ENCODE measurements around the gene WWOX. TPM values are rescaled to one million over a fixed set of nuclear protein-coding genes. Genes with fewer than 3 reads are reported as not detected.

WWOX gene
- total and polyA plus RNA-seq, 4 donors, result 5.4 to 61.5 (median 18.4) TPM

- H3K27ac ChIP-seq (ENCODE audit: low read depth in 1 of 2, low read length in 1 of 2), result no peak overlapping the region
- ATAC-seq (ENCODE audit: insufficient read depth, low FRiP score), result no peak
- peaks cover 0 to 53% (median 13%) of the 10 kb centered on the region in 5 donors for H3K4me1 ChIP-seq (ENCODE audit: control insufficient read depth in 5 of 5, insufficient read depth in 5 of 5, low read length in 5 of 5)
- no peak for TF ChIP-seq CTCF (IDR thresholded peaks at IDR 0.05; ENCODE audit: control extremely low read depth, extremely low read depth)
- no peaks in the 10 kb centered on the region for H3K27me3 ChIP-seq (ENCODE audit: control insufficient read depth in 3 of 3, insufficient read depth in 3 of 3, low read length in 2 of 3)
- H3K36me3 ChIP-seq (ENCODE audit: control insufficient read depth in 4 of 4, insufficient read depth in 4 of 4, low read length in 4 of 4), result no peaks in the 10 kb centered on the region
- no peak overlapping the region for H3K9ac ChIP-seq (ENCODE audit: insufficient read depth in 1 of 2, low read length in 2 of 2)
- H3K9me3 ChIP-seq (ENCODE audit: control insufficient read depth in 4 of 4, insufficient read depth in 3 of 4, low read length in 3 of 4), result no peaks in the 10 kb centered on the region
- 92 to 96% methylated on average over 2 of the region's 2 CpGs for WGBS, 2 donors
- no peak for DNase-seq
- no peak overlapping the region for H3K4me3 ChIP-seq
Observed at GRCh38 chr16:78224342-78224741, 124.9 kb downstream of the WWOX start.

DNA sequence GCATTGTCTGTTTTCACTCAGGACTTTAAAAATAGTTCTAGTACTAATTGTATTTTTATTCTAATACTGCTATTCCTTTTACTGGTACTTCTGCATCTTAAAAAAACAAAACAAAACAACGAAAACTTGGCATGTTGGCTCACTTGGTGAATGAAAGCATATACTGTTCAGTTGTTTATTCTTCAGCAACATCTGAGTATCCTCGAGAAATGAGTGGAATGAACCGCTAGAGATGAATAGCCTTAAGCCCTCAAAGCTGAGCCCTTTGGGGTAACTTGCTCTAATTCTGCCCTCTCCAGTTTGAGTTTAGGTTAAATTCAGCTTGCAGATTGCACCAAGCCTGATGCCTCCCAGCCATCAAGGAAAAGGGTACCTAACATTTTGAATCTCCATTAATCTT, 126.5 kb downstream of the WWOX start:
- H3K36me3 ChIP-seq (ENCODE audit: control insufficient read depth in 4 of 4, insufficient read depth in 4 of 4, low read length in 4 of 4), result no peaks in the 10 kb centered on the region
- 52 to 75% methylated on average over 3 of the region's 3 CpGs for WGBS, 2 donors
- no peak for TF ChIP-seq CTCF (IDR thresholded peaks at IDR 0.05; ENCODE audit: control extremely low read depth, extremely low read depth)

DNA sequence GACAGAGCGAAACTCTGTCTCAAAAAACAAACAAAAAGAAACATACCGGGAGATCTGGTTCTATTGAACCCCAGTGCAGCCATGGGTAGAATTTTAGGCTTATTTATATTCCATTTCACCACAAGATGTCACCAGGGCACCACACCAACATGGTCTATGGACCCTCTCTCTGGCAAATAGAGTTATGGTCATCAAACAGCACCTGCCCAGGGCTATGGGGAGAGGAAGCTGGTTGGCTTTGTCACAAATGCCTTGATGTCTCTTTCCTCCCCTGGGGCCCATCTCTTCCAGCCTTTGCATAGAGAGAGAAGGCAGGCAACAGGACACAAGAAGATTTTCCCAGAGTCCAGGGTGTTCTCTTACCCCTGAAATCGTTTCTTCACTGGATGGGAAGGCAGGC, 128.4 kb downstream of the WWOX start:
- ATAC-seq (ENCODE audit: insufficient read depth, low FRiP score) (no peak), DNase-seq (peak in 2 of 3 donors; percentile 58)
- 86 to 88% methylated on average over 3 of the region's 3 CpGs for WGBS, 2 donors
- Histone ChIP-seq H3K4me3 (no peak overlapping the region), H3K27ac (ENCODE audit: low read depth in 1 of 2, low read length in 1 of 2) (no peak overlapping the region), H3K9me3 (ENCODE audit: control insufficient read depth in 4 of 4, insufficient read depth in 3 of 4, low read length in 3 of 4) (no peaks in the 10 kb centered on the region), H3K9ac (ENCODE audit: insufficient read depth in 1 of 2, low read length in 2 of 2) (no peak overlapping the region), H3K27me3 (ENCODE audit: control insufficient read depth in 3 of 3, insufficient read depth in 3 of 3, low read length in 2 of 3) (no peaks in the 10 kb centered on the region), H3K4me1 (ENCODE audit: control insufficient read depth in 5 of 5, insufficient read depth in 5 of 5, low read length in 5 of 5) (peaks cover 0 to 39% (median 4%) of the 10 kb centered on the region in 5 donors), H3K36me3 (ENCODE audit: control insufficient read depth in 4 of 4, insufficient read depth in 4 of 4, low read length in 4 of 4) (no peaks in the 10 kb centered on the region)
- TF ChIP-seq CTCF (IDR thresholded peaks at IDR 0.05; ENCODE audit: control extremely low read depth, extremely low read depth), result no peak

More for the DNA sequence above, 126.5 kb downstream of the WWOX start:
- Histone ChIP-seq H3K9me3 (ENCODE audit: control insufficient read depth in 4 of 4, insufficient read depth in 3 of 4, low read length in 3 of 4) (no peaks in the 10 kb centered on the region), H3K4me1 (ENCODE audit: control insufficient read depth in 5 of 5, insufficient read depth in 5 of 5, low read length in 5 of 5) (peaks cover 0 to 44% (median 4%) of the 10 kb centered on the region in 5 donors), H3K27ac (ENCODE audit: low read depth in 1 of 2, low read length in 1 of 2) (no peak overlapping the region), H3K27me3 (ENCODE audit: control insufficient read depth in 3 of 3, insufficient read depth in 3 of 3, low read length in 2 of 3) (no peaks in the 10 kb centered on the region), H3K9ac (ENCODE audit: insufficient read depth in 1 of 2, low read length in 2 of 2) (no peak overlapping the region), H3K4me3 (no peak overlapping the region)
- DNase-seq (peak in 2 of 3 donors; percentile 61 to 67), ATAC-seq (ENCODE audit: insufficient read depth, low FRiP score) (no peak)

DNA sequence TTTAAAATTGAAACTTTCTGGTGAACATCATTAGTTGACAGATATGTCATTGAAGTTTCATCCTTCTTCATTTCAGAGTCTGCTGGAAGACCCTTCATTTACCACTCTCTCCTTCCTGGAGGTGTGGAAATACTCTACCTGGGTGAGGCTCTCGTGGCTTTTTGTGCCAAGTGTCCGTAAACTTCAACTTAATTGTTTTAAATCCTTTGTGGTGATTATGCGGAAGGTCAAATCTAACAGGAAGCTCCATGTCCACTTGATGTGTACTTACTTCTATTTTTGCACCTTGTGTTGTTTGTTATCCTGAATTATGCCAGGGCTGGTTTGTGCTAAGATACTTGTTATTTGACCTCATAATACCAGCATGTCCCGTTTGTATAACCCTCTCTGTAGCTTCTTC, 129.2 kb downstream of the WWOX start:
- WGBS, 2 donors, result 59 to 80% methylated on average over 4 of the region's 4 CpGs
- H3K4me1 ChIP-seq (ENCODE audit: control insufficient read depth in 5 of 5, insufficient read depth in 5 of 5, low read length in 5 of 5), result peaks cover 0 to 39% (median 4%) of the 10 kb centered on the region in 5 donors
- no peak overlapping the region for H3K27ac ChIP-seq (ENCODE audit: low read depth in 1 of 2, low read length in 1 of 2)
- H3K36me3 ChIP-seq (ENCODE audit: control insufficient read depth in 4 of 4, insufficient read depth in 4 of 4, low read length in 4 of 4), result no peaks in the 10 kb centered on the region
- DNase-seq (no peak), ATAC-seq (ENCODE audit: insufficient read depth, low FRiP score) (no peak)
- H3K9ac ChIP-seq (ENCODE audit: insufficient read depth in 1 of 2, low read length in 2 of 2), result no peak overlapping the region
- TF ChIP-seq CTCF (IDR thresholded peaks at IDR 0.05; ENCODE audit: control extremely low read depth, extremely low read depth), result no peak
- H3K4me3 ChIP-seq, result no peak overlapping the region
- no peaks in the 10 kb centered on the region for H3K27me3 ChIP-seq (ENCODE audit: control insufficient read depth in 3 of 3, insufficient read depth in 3 of 3, low read length in 2 of 3)
- no peaks in the 10 kb centered on the region for H3K9me3 ChIP-seq (ENCODE audit: control insufficient read depth in 4 of 4, insufficient read depth in 3 of 4, low read length in 3 of 4)
